Common myeloid progenitor, CD34-positive (primary cell): ENCODE data around the gene LDHD.

Source experiments
- CTCF ChIA-PET: fragments of 350-600 bp; sonication (Branson Sonifier 250); formaldehyde crosslinking; loops from one replicate; lab custom pipeline; 2021; ENCODE audit warnings: antibody characterized with exemption; lab: Charles Lee
- POLR2A ChIA-PET: fragments of 350-600 bp; sonication (Branson Sonifier 250); formaldehyde crosslinking; loops from one replicate; lab custom pipeline; 2021; ENCODE audit warnings: antibody characterized with exemption; lab: Charles Lee
- DNase-seq, 3 donors: peaks; one replicate each; pipeline versions ENCODE4 v3.0.0 to v3.0.0-alpha.2; 2013
- H3K27ac ChIP-seq, 2 experiments: 1 replicate in 1 of 2; 2 replicates in 1 of 2; pipeline ENCODE4 v1.7.0; 2013; ENCODE audit warnings: inconsistent platforms in 2 of 2, low read length in 2 of 2, mild to moderate bottlenecking in 2 of 2, low read depth in 1 of 2, moderate library complexity in 1 of 2; ENCODE audit not compliant: severe bottlenecking in 2 of 2, insufficient read depth in 1 of 2, poor library complexity in 1 of 2
- H3K27me3 ChIP-seq, 5 experiments: replicated peaks in 2 of 5; 1 replicate in 3 of 5; 2 replicates in 2 of 5; pipeline versions ENCODE4 v1.6.1 to v1.7.0; 2013; ENCODE audit warnings: low read length in 4 of 5, mild to moderate bottlenecking in 2 of 5, moderate library complexity in 2 of 5, inconsistent platforms in 1 of 5; ENCODE audit not compliant: insufficient read depth in 5 of 5, control insufficient read depth in 4 of 5
- H3K36me3 ChIP-seq, 4 experiments: 1 replicate in 2 of 4; 2 replicates in 2 of 4; pipeline versions ENCODE4 v1.6.1 to v1.7.0; 2013; ENCODE audit warnings: low read length in 3 of 4, control low read depth in 1 of 4, mild to moderate bottlenecking in 1 of 4; ENCODE audit not compliant: control insufficient read depth in 4 of 4, insufficient read depth in 4 of 4
- H3K4me1 ChIP-seq, 4 experiments: 1 replicate in 3 of 4; 2 replicates in 1 of 4; pipeline versions ENCODE4 v1.6.1 to v1.7.1; 2013; ENCODE audit warnings: low read length in 3 of 4, mild to moderate bottlenecking in 3 of 4, control low read depth in 1 of 4, inconsistent platforms in 1 of 4, moderate library complexity in 1 of 4; ENCODE audit not compliant: control insufficient read depth in 4 of 4, insufficient read depth in 4 of 4; ENCODE audit errors: control extremely low read depth in 1 of 4
- H3K4me3 ChIP-seq, 7 experiments: 1 replicate in 4 of 7; 2 replicates in 3 of 7; pipeline versions ENCODE4 v1.5.1 to v1.7.0; 2013; ENCODE audit warnings: mild to moderate bottlenecking in 7 of 7, low read length in 6 of 7, moderate library complexity in 6 of 7, inconsistent platforms in 2 of 7, low read depth in 2 of 7, control low read depth in 1 of 7; ENCODE audit not compliant: insufficient read depth in 4 of 7, control insufficient read depth in 1 of 7; ENCODE audit errors: extremely low read depth in 1 of 7
- H3K9me3 ChIP-seq, 5 experiments: 1 replicate in 4 of 5; 2 replicates in 1 of 5; pipeline versions ENCODE4 v1.6.1 to v1.7.1; 2013; ENCODE audit warnings: low read length in 4 of 5, mild to moderate bottlenecking in 2 of 5, inconsistent platforms in 1 of 5, low read depth in 1 of 5, moderate library complexity in 1 of 5; ENCODE audit not compliant: control insufficient read depth in 4 of 5, insufficient read depth in 2 of 5; ENCODE audit errors: control extremely low read depth in 1 of 5
- WGBS: methylation state at CpG from one replicate; pipeline ENCODE4 v1.1.5; 2013; ENCODE audit not compliant: insufficient coverage; 5-methylcytosine and 5-hydroxymethylcytosine counted together

The LDHD gene

DNA sequence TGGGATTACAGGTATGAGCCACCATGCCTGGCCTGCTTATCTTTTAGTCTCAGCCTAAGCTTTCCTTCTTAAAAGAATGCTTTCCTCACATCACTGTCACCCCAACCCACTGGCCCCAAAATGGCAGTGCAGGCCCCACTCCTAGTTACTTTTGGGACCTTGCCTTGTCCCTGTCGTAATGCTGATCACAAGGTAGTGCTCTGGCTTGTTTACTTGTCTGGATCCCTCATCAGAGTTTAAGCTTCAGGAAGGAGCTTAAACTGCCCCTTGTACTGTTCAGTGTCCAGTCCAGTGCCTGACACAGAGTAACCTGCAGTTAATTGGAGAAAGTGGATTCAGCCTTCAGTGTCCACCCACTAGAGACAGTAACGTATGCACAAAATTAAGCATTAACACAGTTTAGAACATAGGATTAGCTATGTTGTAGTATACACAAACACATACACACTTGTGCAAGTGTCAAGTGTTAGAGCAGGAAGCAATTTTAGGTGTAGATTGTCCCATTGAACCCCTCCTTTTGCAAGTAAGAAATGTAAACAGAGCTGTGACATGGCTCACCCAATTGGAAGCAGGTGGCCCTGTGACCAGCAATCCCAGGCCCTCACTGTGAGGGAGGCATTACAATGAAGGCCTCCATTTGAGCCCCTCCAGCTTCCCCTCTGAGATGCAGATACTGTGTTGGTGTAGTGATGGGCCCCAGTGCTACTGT, 44.2 kb downstream of the LDHD start:
- Histone ChIP-seq H3K4me1 (peaks cover 26 to 98% (median 91%) of the 10 kb centered on the region in 4 experiments), H3K4me3 (peak overlapping the region in 1 of 7 experiments; percentile 28), H3K27ac (peak overlapping the region in 1 of 2 experiments; percentile 44), H3K27me3 (no peaks in the 10 kb centered on the region), H3K9me3 (no peaks in the 10 kb centered on the region), H3K36me3 (peaks cover 0 to 3% (median 0%) of the 10 kb centered on the region in 4 experiments)
- 100% methylated on average over 1 of the region's 2 CpGs for WGBS
- POLR2A ChIA-PET, result interaction anchor here (1.0 kb wide), 1 partner anchor 29 kb away, joined by 3 read pairs; no protein-coding TSS in a partner anchor
- DNase-seq, result no peak
- CTCF ChIA-PET, result interaction anchor here (0.6 to 4.0 kb wide), 16 partner anchors 8 to 481 kb away, joined by 3 to 20 read pairs (median 4); partner anchors contain the start of gene ZNRF1

GRCh38 chr16:75071621-75072020, 45.0 kb downstream of the LDHD start:
- H3K27me3 ChIP-seq, result no peaks in the 10 kb centered on the region
- H3K36me3 ChIP-seq, result peaks cover 0 to 3% (median 0%) of the 10 kb centered on the region in 4 experiments
- no peak overlapping the region for H3K27ac ChIP-seq
- peaks cover 27 to 98% (median 90%) of the 10 kb centered on the region in 4 experiments for H3K4me1 ChIP-seq
- CTCF ChIA-PET, result interaction anchor here (0.6 to 4.0 kb wide), 13 partner anchors 9 to 404 kb away, joined by 3 to 20 read pairs (median 5); no protein-coding TSS in a partner anchor
- no peak for DNase-seq
- WGBS, result 100% methylated on average over 3 of the region's 3 CpGs
- POLR2A ChIA-PET, result interaction anchor here (1.0 kb wide), 1 partner anchor 28 kb away, joined by 3 read pairs; no protein-coding TSS in a partner anchor
- H3K4me3 ChIP-seq, result no peak overlapping the region
- no peaks in the 10 kb centered on the region for H3K9me3 ChIP-seq

DNA sequence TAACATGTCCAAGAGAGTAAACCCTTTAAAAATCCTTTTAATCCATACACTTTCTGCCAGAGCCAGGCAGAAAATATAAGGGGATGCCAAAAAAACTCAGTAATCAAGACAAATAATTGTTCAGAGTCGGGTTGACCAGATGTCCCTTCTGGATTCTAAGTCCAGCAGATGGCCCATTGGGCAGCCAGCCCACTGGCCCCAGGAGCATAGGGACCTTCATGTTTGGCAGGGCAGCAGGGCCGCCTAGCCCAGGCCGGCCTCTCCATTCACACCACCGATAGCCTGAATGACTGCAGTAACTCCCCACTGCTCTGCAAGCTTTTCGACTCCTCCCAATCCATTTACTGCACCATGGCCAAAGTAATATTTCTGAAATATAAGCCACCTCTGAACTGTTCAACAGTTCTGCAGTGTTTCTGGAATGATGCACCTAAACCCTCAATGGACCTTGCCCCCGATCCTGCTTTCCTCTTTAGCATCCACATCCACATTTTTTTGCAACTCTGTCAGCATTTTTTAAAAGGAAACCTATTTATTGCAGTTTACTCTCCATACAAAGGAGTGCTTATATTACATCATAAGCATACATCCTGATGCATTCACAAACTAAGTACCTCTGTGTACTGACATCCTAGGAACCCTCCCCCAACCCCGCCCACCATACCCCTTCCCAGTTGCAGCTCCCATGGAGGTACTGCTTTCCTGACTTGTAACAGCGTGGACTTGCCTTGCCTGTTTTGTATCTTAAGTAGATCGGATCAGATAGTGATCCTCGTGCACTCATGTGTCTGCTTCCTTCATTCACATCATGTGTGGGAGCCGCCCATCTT, 46.4 kb downstream of the LDHD start:
- CTCF ChIA-PET, result interaction anchor here (0.7 to 4.0 kb wide), 10 partner anchors 8 to 41 kb away, joined by 3 to 20 read pairs (median 4); no protein-coding TSS in a partner anchor
- no peak overlapping the region for H3K4me3 ChIP-seq
- DNase-seq, result no peak
- WGBS, result 93% methylated on average over 4 of the region's 11 CpGs
- H3K36me3 ChIP-seq, result peaks cover 0 to 3% (median 0%) of the 10 kb centered on the region in 4 experiments
- H3K4me1 ChIP-seq, result peaks cover 23 to 98% (median 89%) of the 10 kb centered on the region in 4 experiments
- no peaks in the 10 kb centered on the region for H3K9me3 ChIP-seq
- no peaks in the 10 kb centered on the region for H3K27me3 ChIP-seq
- POLR2A ChIA-PET, result no interaction called here
- H3K27ac ChIP-seq, result peak overlapping the region in 1 of 2 experiments; percentile 66

GRCh38 chr16:75068085-75069031, 48.2 kb downstream of the LDHD start:
- no peaks in the 10 kb centered on the region for H3K27me3 ChIP-seq
- peaks cover 22 to 98% (median 94%) of the 10 kb centered on the region in 4 experiments for H3K4me1 ChIP-seq
- H3K36me3 ChIP-seq, result peaks cover 0 to 3% (median 0%) of the 10 kb centered on the region in 4 experiments
- WGBS, result 57% methylated on average over 7 of the region's 10 CpGs
- ChIA-PET POLR2A (interaction anchor here (0.6 to 1.8 kb wide), 3 partner anchors 25 to 128 kb away, joined by 3 to 7 read pairs (median 4); no protein-coding TSS in a partner anchor), CTCF (interaction anchor here (0.5 to 5.0 kb wide), 11 partner anchors 9 to 43 kb away, joined by 3 to 31 read pairs (median 4); no protein-coding TSS in a partner anchor)
- peak overlapping the region in 2 of 7 experiments; percentile 8 to 44 for H3K4me3 ChIP-seq
- DNase-seq, result no peak
- no peaks in the 10 kb centered on the region for H3K9me3 ChIP-seq
- peak overlapping the region; percentile 23 to 51 for H3K27ac ChIP-seq

- no peak for DNase-seq
- ChIA-PET CTCF (interaction anchor here (1.0 to 5.0 kb wide), 7 partner anchors 9 to 68 kb away, joined by 3 to 31 read pairs (median 6); partner anchors contain the start of gene ZNRF1), POLR2A (interaction anchor here (5.9 kb wide), 1 partner anchor 43 kb away, joined by 42 read pairs; no protein-coding TSS in a partner anchor)
- 93% methylated on average over 6 of the region's 6 CpGs for WGBS
- Histone ChIP-seq H3K27me3 (no peaks in the 10 kb centered on the region), H3K4me3 (no peak overlapping the region), H3K9me3 (no peaks in the 10 kb centered on the region), H3K27ac (peak overlapping the region; percentile 12 to 69), H3K4me1 (peaks cover 25 to 98% (median 94%) of the 10 kb centered on the region in 4 experiments), H3K36me3 (peaks cover 0 to 5% (median 0%) of the 10 kb centered on the region in 4 experiments)
These were observed 49.6 kb downstream of the LDHD start for GRCh38 chr16:75066861-75067447.
